Activated B cell treated with CpG ODN at 0.5 μM for 24 hours (primary cell): Measurements from ENCODE around the gene ROPN1L. TPM values are rescaled to one million over a fixed set of nuclear protein-coding genes. Genes with fewer than 3 reads are reported as not detected.

ENCODE experiments used
- ATAC-seq: fragments of 200-7000 bp; cut with Tn5 transposase; one replicate; pipeline ENCODE4 v1.10.0; 2021; ENCODE audit warnings: low read depth, mild to moderate bottlenecking, moderate library complexity
- CTCF ChIA-PET: fragments of 350-600 bp; sonication (Branson Sonifier 250); formaldehyde crosslinking; loops from one replicate; lab custom pipeline; 2021; ENCODE audit warnings: antibody characterized with exemption; lab: Charles Lee
- POLR2A ChIA-PET: fragments of 350-600 bp; sonication (Branson Sonifier 250); formaldehyde crosslinking; loops from one replicate; lab custom pipeline; 2021; ENCODE audit warnings: antibody characterized with exemption; lab: Charles Lee
- DNase-seq: peaks from one replicate; pipeline ENCODE4 v3.0.0; 2022
- H3K27ac Mint-ChIP-seq: one replicate; pipeline ENCODE4 v1.8.0; 2020; ENCODE audit warnings: mixed read lengths
- H3K27me3 Mint-ChIP-seq: one replicate; pipeline ENCODE4 v1.8.0; 2021; ENCODE audit warnings: mixed read lengths
- H3K36me3 Mint-ChIP-seq: one replicate; pipeline ENCODE4 v1.8.0; 2021; ENCODE audit warnings: low read depth, mixed read lengths
- H3K4me1 Mint-ChIP-seq: one replicate; pipeline ENCODE4 v1.8.0; 2021; ENCODE audit warnings: mixed read lengths
- H3K4me3 Mint-ChIP-seq: one replicate; pipeline ENCODE4 v1.8.0; 2020; ENCODE audit warnings: mild to moderate bottlenecking, mixed read lengths
- H3K9me3 Mint-ChIP-seq: one replicate; pipeline ENCODE4 v1.8.0; 2020; ENCODE audit warnings: mixed read lengths
- CTCF ChIP-seq: fragments of 200-600 bp; IDR thresholded peaks from one replicate; pipeline ENCODE4 v1.8.0; 2022; ENCODE audit warnings: antibody characterized with exemption, mild to moderate bottlenecking
- intact Hi-C: fragments of 100-400 bp; cut with micrococcal nuclease; formaldehyde crosslinking; loops from one replicate; pipeline ENCODE4 v1.15.1; 2024
- total RNA-seq: library from RNA; stranded (reverse); gene quantifications from 2 replicates; pipeline ENCODE4 v1.2.3, GENCODE V29; 2022

The ROPN1L gene
- total RNA-seq, 1 donor from 2014 or later, result 0.49 TPM

DNA sequence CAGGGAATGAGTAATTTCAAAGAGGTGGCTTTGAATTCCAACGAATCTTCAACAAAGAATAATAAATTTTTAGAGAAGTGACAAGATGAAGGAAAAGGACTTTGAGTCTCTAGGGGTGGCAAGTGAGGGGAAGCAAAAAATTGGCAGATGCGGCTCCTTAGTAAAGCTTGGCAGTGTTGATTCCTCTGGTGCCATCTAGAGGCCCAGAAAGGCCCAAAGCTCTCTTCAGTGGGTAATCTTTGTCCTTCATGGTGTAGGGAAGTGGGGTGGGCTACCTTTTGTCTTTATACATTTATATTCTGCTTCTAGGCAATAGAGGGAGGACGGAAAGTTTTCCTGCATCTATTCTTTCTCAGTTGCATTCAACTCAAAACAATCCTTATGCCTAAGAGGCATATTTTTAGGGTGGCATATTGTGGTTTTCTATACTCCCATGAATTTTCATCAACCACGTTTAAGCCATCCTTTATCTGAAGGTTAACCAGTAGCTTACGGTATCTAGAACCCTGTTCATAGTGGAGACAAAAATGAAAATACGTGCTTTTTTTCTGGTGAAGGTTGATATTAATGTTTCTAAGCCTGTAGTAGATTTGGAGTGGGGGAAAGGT, 17.5 kb upstream of the ROPN1L start:
- intact Hi-C loops, result loop anchor here (1.0 to 5.0 kb wide), 3 partner anchors 17 to 140 kb away; partner anchors contain the start of genes MARCHF6 and ROPN1L
- peak; percentile 61 for ATAC-seq
- no peak for TF ChIP-seq CTCF
- ChIA-PET CTCF (interaction anchor here (0.6 to 4.5 kb wide), 6 partner anchors 10 to 204 kb away, joined by 3 to 40 read pairs (median 4); no protein-coding TSS in a partner anchor), POLR2A (interaction anchor here (1.9 kb wide), 1 partner anchor 71 kb away, joined by 5 read pairs; the partner anchor contains the start of gene MARCHF6)
- no peaks in the 10 kb centered on the region for H3K9me3 Mint-ChIP-seq
- peaks cover 28% of the 10 kb centered on the region for H3K4me1 Mint-ChIP-seq
- no peak for DNase-seq
- H3K27ac Mint-ChIP-seq, result no peak overlapping the region
- H3K36me3 Mint-ChIP-seq, result peaks cover 92% of the 10 kb centered on the region
- H3K27me3 Mint-ChIP-seq, result no peaks in the 10 kb centered on the region
- no peak overlapping the region for H3K4me3 Mint-ChIP-seq

DNA sequence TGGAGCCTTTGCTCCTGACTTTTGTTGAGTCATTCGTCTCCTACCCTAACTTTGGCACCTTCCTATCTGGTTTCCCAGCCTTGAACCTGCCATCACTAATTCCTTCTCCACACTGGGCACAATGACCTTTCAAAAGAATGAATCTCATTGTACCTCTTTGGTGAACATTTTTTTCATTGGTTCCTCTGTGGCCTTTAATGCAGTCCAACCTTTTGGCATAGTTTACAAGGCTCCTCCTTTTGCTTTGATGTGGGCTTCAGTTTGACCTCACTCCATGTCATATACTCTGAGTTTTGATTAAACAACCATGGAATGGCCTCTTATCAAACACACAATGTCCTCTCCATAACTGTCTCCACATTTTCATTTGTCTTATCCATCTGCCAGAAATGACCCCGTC, 14.5 kb upstream of the ROPN1L start:
- intact Hi-C loops, result no loop called here
- H3K4me3 Mint-ChIP-seq, result no peak overlapping the region
- ChIA-PET POLR2A (no interaction called here), CTCF (no interaction called here)
- no peaks in the 10 kb centered on the region for H3K9me3 Mint-ChIP-seq
- H3K27ac Mint-ChIP-seq, result no peak overlapping the region
- ATAC-seq (no peak), DNase-seq (no peak)
- TF ChIP-seq CTCF, result no peak
- no peaks in the 10 kb centered on the region for H3K27me3 Mint-ChIP-seq
- peaks cover 90% of the 10 kb centered on the region for H3K36me3 Mint-ChIP-seq
- H3K4me1 Mint-ChIP-seq, result peaks cover 9% of the 10 kb centered on the region

DNA sequence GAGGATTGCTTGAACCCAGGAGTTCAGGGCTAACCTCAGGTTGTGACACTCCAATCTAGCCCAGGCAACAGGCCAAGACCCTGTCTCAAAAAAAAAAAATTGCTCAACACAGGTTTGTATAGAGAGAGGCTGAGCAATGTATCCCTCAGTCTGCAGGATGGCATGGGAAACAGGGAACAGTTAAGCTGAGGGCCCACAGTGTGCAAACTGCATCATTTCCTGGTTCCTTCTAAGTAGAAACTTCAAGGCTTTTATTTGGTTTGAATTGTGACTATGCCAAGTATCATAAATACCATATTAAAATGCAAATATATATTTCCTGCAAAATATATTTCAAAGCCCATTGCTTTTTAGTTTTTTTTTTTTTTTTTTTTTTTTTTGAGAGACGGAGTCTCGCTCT, 13.7 kb upstream of the ROPN1L start:
- ATAC-seq (no peak), DNase-seq (no peak)
- TF ChIP-seq CTCF, result no peak
- POLR2A ChIA-PET, result no interaction called here
- Mint-ChIP-seq H3K36me3 (peaks cover 89% of the 10 kb centered on the region), H3K27me3 (no peaks in the 10 kb centered on the region), H3K4me3 (no peak overlapping the region), H3K27ac (no peak overlapping the region), H3K9me3 (no peaks in the 10 kb centered on the region), H3K4me1 (peaks cover 1% of the 10 kb centered on the region)
- intact Hi-C loops, result no loop called here
- CTCF ChIA-PET, result no interaction called here

GRCh38 chr5:10431415-10431814, 10.3 kb upstream of the ROPN1L start:
- ATAC-seq (no peak), DNase-seq (no peak)
- Mint-ChIP-seq H3K9me3 (no peaks in the 10 kb centered on the region), H3K4me1 (no peaks in the 10 kb centered on the region), H3K27ac (no peak overlapping the region), H3K27me3 (no peaks in the 10 kb centered on the region), H3K4me3 (no peak overlapping the region), H3K36me3 (peaks cover 77% of the 10 kb centered on the region)
- ChIA-PET POLR2A (no interaction called here), CTCF (no interaction called here)
- no peak for TF ChIP-seq CTCF
- intact Hi-C loops, result no loop called here

- Mint-ChIP-seq H3K9me3 (no peaks in the 10 kb centered on the region), H3K4me1 (no peaks in the 10 kb centered on the region), H3K27ac (peak overlapping the region; percentile 2), H3K4me3 (no peak overlapping the region), H3K27me3 (no peaks in the 10 kb centered on the region), H3K36me3 (peaks cover 72% of the 10 kb centered on the region)
- intact Hi-C loops, result no loop called here
- POLR2A ChIA-PET, result no interaction called here
- DNase-seq, result no peak
- no peak for ATAC-seq
- TF ChIP-seq CTCF, result no peak
- CTCF ChIA-PET, result no interaction called here
Measured at GRCh38 chr5:10432059-10433008, 9.3 kb upstream of the ROPN1L start.
